NCI-H748 (cell line): ENCODE measurements around the gene NEDD8.

ENCODE experiments used
- DNase-seq: peaks from one replicate; lab custom pipeline; 2025; ENCODE audit not compliant: unreplicated experiment; lab: John Stamatoyannopoulos, UW

NEDD8 gene

GRCh38 chr14:24182110-24182882, 49.9 kb downstream of the NEDD8 start:
- DNase-seq: no peak

GRCh38 chr14:24181371-24182077, 50.6 kb downstream of the NEDD8 start:
- no peak for DNase-seq

- no peak for DNase-seq
These were observed 52.0 kb downstream of the NEDD8 start for GRCh38 chr14:24179961-24180796.

GRCh38 chr14:24179294-24179960, 52.7 kb downstream of the NEDD8 start:
- DNase-seq: no peak

- no peak for DNase-seq
These were observed 53.6 kb downstream of the NEDD8 start for GRCh38 chr14:24178399-24179178.

GRCh38 chr14:24177891-24178290, 54.3 kb downstream of the NEDD8 start:
- no peak for DNase-seq

GRCh38 chr14:24177041-24177825, 54.9 kb downstream of the NEDD8 start:
- DNase-seq: no peak

- DNase-seq: no peak
These were observed 55.6 kb downstream of the NEDD8 start for GRCh38 chr14:24176599-24176998.

GRCh38 chr14:24172871-24173281, 59.3 kb downstream of the NEDD8 start:
- peak; percentile 26 for DNase-seq

GRCh38 chr14:24172261-24172860, 59.8 kb downstream of the NEDD8 start:
- peak; percentile 31 for DNase-seq

- peak; percentile 98 for DNase-seq
These were observed 60.5 kb downstream of the NEDD8 start, which contains the start of gene REC8 for GRCh38 chr14:24171422-24172260. Gene REC8 (plus strand): TSS chr14:24172080. CDS start chr14:24172553, 473 bp downstream.

GRCh38 chr14:24167469-24168114, 64.6 kb downstream of the NEDD8 start:
- no peak for DNase-seq
